Natural killer cell (primary cell): ENCODE results near the gene ACOD1. TPM values are rescaled to one million over a fixed set of nuclear protein-coding genes. Genes with fewer than 3 reads are reported as not detected.
"Not testable (repeated sequence)": the region's sequence is repeated elsewhere in the genome, so short reads cannot be mapped to it uniquely, and the experiment has no call there.

Experiments used
- ATAC-seq, 3 donors: fragments of 150-1000 bp in 2 of 3; fragments of 200-7000 bp in 1 of 3; cut with Tn5 transposase; 1 replicate in 1 of 3; 2 replicates in 2 of 3; pipeline ENCODE4 v1.10.0; 2021; ENCODE audit warnings: mild to moderate bottlenecking in 2 of 3, moderate library complexity in 2 of 3
- DNase-seq, 2 donors: peaks; one replicate each; pipeline versions ENCODE4 v3.0.0 to v3.0.0-alpha.2; 2013 to 2021; ENCODE audit warnings: mixed read lengths in 1 of 2
- H3K27ac ChIP-seq: one replicate; pipeline ENCODE4 v1.5.1; 2013; ENCODE audit warnings: mild to moderate bottlenecking, low read length
- H3K27me3 ChIP-seq: one replicate; pipeline ENCODE4 v1.6.1; 2013; ENCODE audit warnings: low read length; ENCODE audit not compliant: control insufficient read depth, insufficient read depth
- H3K36me3 ChIP-seq: one replicate; pipeline ENCODE4 v1.6.1; 2013; ENCODE audit warnings: low read length; ENCODE audit not compliant: control insufficient read depth, insufficient read depth
- H3K4me1 ChIP-seq: one replicate; pipeline ENCODE4 v1.6.1; 2013; ENCODE audit warnings: low read length; ENCODE audit not compliant: control insufficient read depth, insufficient read depth
- H3K4me3 ChIP-seq: one replicate; pipeline ENCODE4 v1.5.1; 2013; ENCODE audit warnings: low read length
- H3K9me3 ChIP-seq: one replicate; pipeline ENCODE4 v1.6.1; 2013; ENCODE audit warnings: low read length; ENCODE audit not compliant: control insufficient read depth, insufficient read depth
- H3K27ac Mint-ChIP-seq, 2 donors: one replicate each; pipeline ENCODE4 v1.8.0; 2022; ENCODE audit warnings: mild to moderate bottlenecking in 2 of 2, mixed read lengths in 2 of 2, moderate library complexity in 1 of 2
- H3K27me3 Mint-ChIP-seq, 2 donors: one replicate each; pipeline ENCODE4 v1.8.0; 2022; ENCODE audit warnings: low read depth in 2 of 2, mixed read lengths in 2 of 2
- H3K36me3 Mint-ChIP-seq: one replicate; pipeline ENCODE4 v1.8.0; 2022; ENCODE audit warnings: mixed read lengths
- H3K4me1 Mint-ChIP-seq, 2 donors: one replicate each; pipeline ENCODE4 v1.8.0; 2022; ENCODE audit warnings: mixed read lengths in 2 of 2
- H3K4me3 Mint-ChIP-seq: one replicate; pipeline ENCODE4 v1.8.0; 2022; ENCODE audit warnings: mild to moderate bottlenecking, moderate library complexity, mixed read lengths
- H3K9me3 Mint-ChIP-seq, 2 donors: one replicate each; pipeline ENCODE4 v1.8.0; 2022; ENCODE audit warnings: mixed read lengths in 2 of 2
- CTCF ChIP-seq: fragments of 200-600 bp; IDR thresholded peaks from one replicate; pipeline ENCODE4 v1.8.0; 2022; ENCODE audit warnings: antibody characterized with exemption
- WGBS: methylation state at CpG from one replicate; pipeline ENCODE4 v1.1.7; 2013; ENCODE audit warnings: missing lambda C conversion rate; ENCODE audit not compliant: insufficient coverage; 5-methylcytosine and 5-hydroxymethylcytosine counted together
- intact Hi-C: fragments of 100-400 bp; cut with micrococcal nuclease; formaldehyde crosslinking; loops from one replicate; pipeline ENCODE4 v1.14.2; 2022
- total RNA-seq, 4 donors: library from RNA; stranded (reverse); fragments of 120-200 nt in 1 of 4; gene quantifications; one replicate each; pipeline versions ENCODE4 v1.2.3 to v1.2.4, GENCODE V29; 2013 to 2022

Gene ACOD1
- not detected for total RNA-seq
- not detected for total RNA-seq (2013)

GRCh38 chr13:76948149-76948548 lies at the start of gene ACOD1:
ACOD1 (plus strand) TSS chr13:76948511; CDS start chr13:76948559, 48 bp downstream.
- Mint-ChIP-seq H3K4me3 (no peak within 1 kb of the TSS), H3K36me3 (no peaks in the 10 kb centered on the region), H3K27ac (no peak within 1 kb of the TSS), H3K4me1 (no peaks in the 10 kb centered on the region), H3K9me3 (no peaks in the 10 kb centered on the region), H3K27me3 (peaks cover 27 to 51% of the 10 kb centered on the region in 2 donors)
- no peaks in the 10 kb centered on the region for H3K27me3 ChIP-seq
- TF ChIP-seq CTCF = no peak
- no peaks in the 10 kb centered on the region for H3K9me3 ChIP-seq
- no peak within 1 kb of the TSS for H3K4me3 ChIP-seq
- no peak within 1 kb of the TSS for H3K27ac ChIP-seq
- intact Hi-C loops = no loop called here
- no peak for ATAC-seq
- no peak for DNase-seq
- H3K4me1 ChIP-seq = no peaks in the 10 kb centered on the region
- WGBS = no CpG with 5 or more reads among the region's 2 CpGs
- H3K36me3 ChIP-seq = no peaks in the 10 kb centered on the region

- H3K27ac ChIP-seq, ATAC-seq, DNase-seq, H3K4me1 Mint-ChIP-seq, intact Hi-C loops, H3K4me3 ChIP-seq, H3K27ac Mint-ChIP-seq, H3K36me3 ChIP-seq, H3K9me3 Mint-ChIP-seq, H3K4me1 ChIP-seq, H3K9me3 ChIP-seq, H3K4me3 Mint-ChIP-seq: not testable (repeated sequence)
- H3K27me3 ChIP-seq = peaks cover 13% of the 10 kb centered on the region
- 95% methylated on average over 4 of the region's 4 CpGs for WGBS
- peaks cover 38 to 84% of the 10 kb centered on the region in 2 donors for H3K27me3 Mint-ChIP-seq
- H3K36me3 Mint-ChIP-seq = peaks cover 15% of the 10 kb centered on the region
These were observed 49.2 kb upstream of the ACOD1 start for GRCh38 chr13:76899066-76899465.

GRCh38 chr13:76903544-76904162 lies 44.7 kb upstream of the ACOD1 start:
- TF ChIP-seq CTCF = peak; percentile 99
- no peaks in the 10 kb centered on the region for H3K36me3 ChIP-seq
- H3K4me3 ChIP-seq = no peak overlapping the region
- H3K4me1 ChIP-seq = no peaks in the 10 kb centered on the region
- peaks cover 3% of the 10 kb centered on the region for H3K9me3 ChIP-seq
- H3K27ac Mint-ChIP-seq = no peak overlapping the region
- 0% methylated on average over 2 of the region's 3 CpGs for WGBS
- H3K4me3 Mint-ChIP-seq = no peak overlapping the region
- intact Hi-C loops = loop anchor here (1.0 to 5.0 kb wide), 4 partner anchors 236 to 1207 kb away; no protein-coding TSS in a partner anchor
- H3K27ac ChIP-seq = no peak overlapping the region
- no peaks in the 10 kb centered on the region for H3K4me1 Mint-ChIP-seq
- peaks cover 13% of the 10 kb centered on the region for H3K36me3 Mint-ChIP-seq
- peaks cover 2 to 5% of the 10 kb centered on the region in 2 donors for H3K9me3 Mint-ChIP-seq
- peaks cover 32 to 75% of the 10 kb centered on the region in 2 donors for H3K27me3 Mint-ChIP-seq
- H3K27me3 ChIP-seq = peaks cover 19% of the 10 kb centered on the region
- DNase-seq = peak; percentile 37 to 82
- ATAC-seq = peak; percentile 84 to 97 (median 91)

- Mint-ChIP-seq H3K4me1 (no peaks in the 10 kb centered on the region), H3K4me3 (no peak overlapping the region), H3K36me3 (peaks cover 4% of the 10 kb centered on the region), H3K27me3 (peaks cover 30 to 66% of the 10 kb centered on the region in 2 donors), H3K9me3 (no peaks in the 10 kb centered on the region), H3K27ac (no peak overlapping the region)
- Histone ChIP-seq H3K27ac (no peak overlapping the region), H3K9me3 (no peaks in the 10 kb centered on the region), H3K36me3 (no peaks in the 10 kb centered on the region), H3K4me3 (no peak overlapping the region), H3K27me3 (peaks cover 19% of the 10 kb centered on the region), H3K4me1 (no peaks in the 10 kb centered on the region)
- TF ChIP-seq CTCF = no peak
- 100% methylated on average over 2 of the region's 2 CpGs for WGBS
- intact Hi-C loops = loop anchor here (5.0 kb wide), 2 partner anchors 237 to 432 kb away; no protein-coding TSS in a partner anchor
- DNase-seq (no peak), ATAC-seq (no peak)
These were observed 43.8 kb upstream of the ACOD1 start for GRCh38 chr13:76904507-76904906.
